Measurements from ENCODE around the gene TMEM247.

DNA sequence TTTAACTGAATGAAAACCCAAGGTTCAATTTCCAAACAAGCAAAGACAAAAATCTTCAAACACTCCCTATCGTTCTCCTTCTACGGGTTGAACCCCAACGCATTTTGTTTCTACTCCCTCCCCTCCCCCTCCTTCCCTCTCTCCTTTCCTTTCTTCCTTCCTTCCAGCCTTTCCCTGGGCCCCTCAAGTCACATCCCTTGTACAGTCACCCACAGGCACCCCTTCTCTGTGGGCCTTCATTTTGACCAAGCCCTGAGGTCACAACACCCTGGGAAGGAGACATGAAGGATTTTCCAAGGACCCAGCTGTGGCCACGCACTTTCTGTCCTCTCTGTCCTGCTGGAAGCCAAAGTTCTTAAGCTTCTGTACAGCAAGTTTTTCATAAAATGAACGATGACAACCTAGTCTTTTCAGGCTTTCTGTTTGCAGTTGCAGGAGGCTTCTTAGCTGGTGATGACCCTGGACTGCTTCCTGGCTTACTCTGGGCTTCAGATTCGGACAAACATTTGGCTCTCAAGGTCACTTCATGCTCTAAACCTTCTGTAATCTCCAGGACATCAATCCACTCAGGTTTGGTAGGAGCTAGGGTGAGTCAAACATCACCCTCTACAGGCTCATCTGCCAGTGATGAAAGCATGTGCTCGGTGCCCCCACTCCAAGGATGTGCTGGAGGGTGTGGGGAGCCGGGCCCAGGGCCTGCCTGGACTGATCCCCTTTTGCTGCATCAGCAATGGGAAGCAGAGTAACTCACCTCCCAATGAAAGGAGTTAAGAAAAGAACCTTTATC, 25.5 kb downstream of the TMEM247 start:
- TF ChIP-seq POLR2A (IDR thresholded peaks at IDR 0.05) (no peak), CTCF (IDR thresholded peaks at IDR 0.05) (no peak)
